ENCODE results near the gene AOC1. TPM values are rescaled to one million over a fixed set of nuclear protein-coding genes. Genes with fewer than 3 reads are reported as not detected.
"Not testable (repeated sequence)": the region's sequence is repeated elsewhere in the genome, so short reads cannot be mapped to it uniquely, and the experiment has no call there.

AOC1 gene, protein sequence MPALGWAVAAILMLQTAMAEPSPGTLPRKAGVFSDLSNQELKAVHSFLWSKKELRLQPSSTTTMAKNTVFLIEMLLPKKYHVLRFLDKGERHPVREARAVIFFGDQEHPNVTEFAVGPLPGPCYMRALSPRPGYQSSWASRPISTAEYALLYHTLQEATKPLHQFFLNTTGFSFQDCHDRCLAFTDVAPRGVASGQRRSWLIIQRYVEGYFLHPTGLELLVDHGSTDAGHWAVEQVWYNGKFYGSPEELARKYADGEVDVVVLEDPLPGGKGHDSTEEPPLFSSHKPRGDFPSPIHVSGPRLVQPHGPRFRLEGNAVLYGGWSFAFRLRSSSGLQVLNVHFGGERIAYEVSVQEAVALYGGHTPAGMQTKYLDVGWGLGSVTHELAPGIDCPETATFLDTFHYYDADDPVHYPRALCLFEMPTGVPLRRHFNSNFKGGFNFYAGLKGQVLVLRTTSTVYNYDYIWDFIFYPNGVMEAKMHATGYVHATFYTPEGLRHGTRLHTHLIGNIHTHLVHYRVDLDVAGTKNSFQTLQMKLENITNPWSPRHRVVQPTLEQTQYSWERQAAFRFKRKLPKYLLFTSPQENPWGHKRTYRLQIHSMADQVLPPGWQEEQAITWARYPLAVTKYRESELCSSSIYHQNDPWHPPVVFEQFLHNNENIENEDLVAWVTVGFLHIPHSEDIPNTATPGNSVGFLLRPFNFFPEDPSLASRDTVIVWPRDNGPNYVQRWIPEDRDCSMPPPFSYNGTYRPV
- not detected for polyA plus RNA-seq (2013, experiment 1 of 2; ENCODE audit: insufficient read length)
- not detected for polyA plus RNA-seq (2013, experiment 2 of 2; ENCODE audit: insufficient read length)

DNA sequence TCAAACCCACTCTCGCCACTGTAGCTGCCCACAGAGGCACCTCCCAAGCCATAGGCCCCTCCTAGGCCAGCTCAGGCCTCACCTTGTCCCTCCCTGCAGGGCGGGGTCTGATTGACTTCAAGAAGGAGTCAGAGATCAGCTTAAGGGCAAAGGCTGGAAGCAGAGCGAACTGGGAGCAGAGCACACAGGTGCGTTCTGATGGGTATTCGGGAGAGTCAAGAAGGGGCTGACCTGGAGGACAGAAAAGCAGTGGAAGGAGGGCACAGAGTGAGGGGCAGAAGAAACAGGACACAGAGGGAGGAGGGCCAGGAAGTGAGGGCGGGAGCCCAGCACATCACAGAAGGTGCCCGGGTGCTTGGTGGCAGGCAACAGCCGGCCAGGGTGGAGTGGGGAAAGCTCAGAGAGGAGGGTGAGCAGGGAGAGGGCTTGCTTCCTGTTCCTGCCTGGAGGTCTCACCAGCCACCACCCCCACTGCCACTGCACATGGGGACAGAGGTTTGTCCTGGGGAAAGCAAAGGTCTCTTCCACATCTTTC is at the start of gene AOC1:
Gene AOC1, plus strand, starts transcription at position 147 of the 535 bp plus-strand sequence. CDS start 3,954 bp downstream, outside the sequence.
- no peak for DNase-seq

DNA sequence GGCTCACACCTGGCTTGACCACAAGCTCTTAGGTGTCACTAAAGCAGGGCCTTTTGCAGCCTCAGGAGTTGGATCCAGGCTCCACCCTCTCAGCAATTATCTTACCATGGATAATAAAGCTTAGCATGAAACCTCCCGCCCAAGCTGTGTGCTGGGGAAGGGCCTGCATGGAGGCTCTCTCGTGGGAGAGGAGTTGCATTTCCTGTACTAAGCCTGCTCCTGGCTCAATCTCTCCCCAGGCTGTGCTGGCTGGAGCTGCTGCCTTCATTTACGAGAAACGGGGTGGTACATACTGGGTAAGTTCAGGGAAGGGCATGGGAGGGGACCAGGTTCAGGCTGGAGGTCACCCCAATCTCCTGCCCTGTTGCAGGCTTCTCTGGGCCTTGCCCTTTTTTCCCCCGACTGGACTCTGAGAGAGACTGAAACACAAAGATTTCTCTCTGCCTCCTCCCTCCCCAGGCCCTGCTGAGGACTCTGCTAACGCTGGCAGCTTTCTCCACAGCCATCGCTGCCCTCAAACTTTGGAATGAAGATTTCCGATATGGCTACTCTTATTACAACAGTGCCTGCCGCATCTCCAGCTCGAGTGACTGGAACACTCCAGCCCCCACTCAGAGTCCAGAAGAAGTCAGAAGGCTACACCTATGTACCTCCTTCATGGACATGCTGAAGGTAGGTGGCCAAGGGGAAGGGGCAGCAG is 49.0 kb upstream of the AOC1 start:
- DNase-seq = no peak

GRCh38 chr7:150804802-150805201 is 47.5 kb upstream of the AOC1 start:
- DNase-seq = no peak

- no peak for DNase-seq
Measured at GRCh38 chr7:150805864-150806263, 46.5 kb upstream of the AOC1 start.

DNA sequence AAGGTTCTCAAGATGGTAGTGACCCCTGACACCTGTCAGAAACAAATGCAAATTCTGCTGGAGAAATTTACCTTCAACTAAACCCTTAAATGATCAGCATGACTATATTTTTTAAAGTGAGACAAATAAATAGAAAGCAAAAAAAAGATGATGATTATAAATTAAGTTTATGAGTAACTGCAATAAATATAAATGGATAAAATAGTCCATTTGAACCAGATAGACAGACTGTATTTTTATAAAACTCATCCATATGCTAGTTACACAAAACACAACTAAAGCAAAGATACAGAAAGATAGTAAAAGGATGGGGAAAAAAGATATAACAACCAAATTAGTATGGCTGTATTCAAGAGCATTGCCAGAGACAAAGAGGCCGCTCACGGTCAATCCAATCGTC is 45.9 kb upstream of the AOC1 start:
- DNase-seq = no peak

GRCh38 chr7:150806863-150807262 is 45.5 kb upstream of the AOC1 start:
- DNase-seq = no peak

DNA sequence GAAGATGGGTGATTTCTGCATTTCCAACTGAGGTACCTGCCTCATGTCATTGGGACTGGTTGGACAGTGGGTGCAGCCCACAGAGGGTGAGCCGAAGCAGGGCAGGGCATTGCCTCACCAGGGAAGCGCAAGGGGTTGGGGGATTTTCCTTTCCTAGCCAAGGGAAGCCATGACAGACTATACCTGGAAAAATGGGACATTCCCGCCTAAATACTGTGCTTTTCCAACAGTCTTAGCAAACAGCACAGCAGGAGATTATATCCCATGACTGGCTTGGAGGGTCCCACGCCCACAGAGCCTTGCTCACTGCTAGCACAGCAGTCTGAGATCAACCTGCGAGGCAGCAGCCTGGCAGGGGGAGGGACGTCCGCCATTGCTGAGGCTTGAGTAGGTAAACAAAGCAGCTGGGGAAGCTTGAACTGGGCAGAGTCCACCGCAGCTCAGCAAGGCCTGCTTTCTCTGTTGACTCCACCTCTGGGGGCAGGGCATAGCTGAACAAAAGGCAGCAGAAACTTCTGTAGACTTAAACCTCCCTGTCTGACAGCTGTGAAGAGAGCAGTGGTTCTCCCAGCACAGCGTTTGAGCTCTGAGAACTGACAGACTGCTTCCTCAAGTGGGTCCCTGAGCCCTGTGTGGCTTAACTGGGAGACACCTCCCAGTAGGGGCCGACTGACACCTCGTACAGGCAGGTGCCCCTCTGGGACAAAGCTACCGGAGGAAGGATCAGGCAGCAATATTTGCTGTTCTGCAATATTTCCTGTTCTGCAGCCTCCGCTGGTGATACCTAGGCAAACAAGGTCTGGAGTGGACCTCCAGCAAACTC is 44.5 kb upstream of the AOC1 start:
- DNase-seq = not testable (repeated sequence)

DNA sequence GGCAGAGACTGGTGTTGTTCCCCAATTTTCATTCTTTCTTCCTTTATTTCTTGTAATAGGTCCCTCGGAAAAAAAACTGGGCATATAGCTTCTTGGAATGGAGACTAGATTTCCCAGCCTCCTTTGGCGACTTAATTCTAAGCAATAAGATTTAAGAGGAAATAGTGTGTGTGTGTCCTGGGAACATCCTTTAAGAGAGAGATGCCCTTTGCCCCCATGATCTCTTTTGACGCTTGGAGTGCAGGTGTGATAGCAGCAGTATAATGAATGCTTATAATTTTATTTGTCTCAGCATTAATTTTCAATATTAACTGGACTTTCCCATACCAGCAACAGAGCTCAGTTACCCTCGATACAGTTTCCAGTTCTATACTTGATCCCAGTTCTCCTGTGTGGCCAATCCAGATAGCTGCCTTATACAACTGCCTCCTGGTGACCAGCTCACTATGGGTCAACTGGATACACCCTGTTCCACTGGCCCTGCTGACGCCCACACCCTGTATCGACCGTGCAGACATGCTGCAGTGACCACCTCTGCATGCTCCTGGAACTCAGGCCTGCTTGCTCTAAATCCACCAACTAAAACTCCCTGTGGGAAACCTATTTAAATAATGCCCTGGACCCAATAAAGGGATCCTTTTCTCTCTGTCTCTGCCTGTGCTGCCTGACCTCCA is 37.9 kb upstream of the AOC1 start:
- no peak for DNase-seq

DNA sequence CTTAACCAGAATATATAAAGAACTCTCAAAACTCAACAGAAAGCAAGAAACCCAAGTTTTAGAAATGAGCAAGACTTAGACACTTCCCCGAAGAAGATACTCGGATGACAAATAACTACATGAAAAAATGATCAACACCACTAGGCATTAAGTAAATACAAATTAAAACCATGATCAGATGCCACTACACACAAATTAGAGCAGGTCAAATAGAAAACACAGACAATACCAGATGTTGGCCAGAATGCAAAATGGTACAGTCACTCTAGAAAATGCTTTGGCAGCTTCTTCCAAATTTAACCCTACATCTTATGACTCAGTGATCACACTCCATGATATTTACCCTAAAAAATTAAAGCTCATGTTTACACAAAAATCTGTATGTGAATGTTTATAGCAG is 33.3 kb upstream of the AOC1 start:
- DNase-seq = no peak

- DNase-seq = no peak
Measured at GRCh38 chr7:150820148-150820547, 32.2 kb upstream of the AOC1 start.

DNA sequence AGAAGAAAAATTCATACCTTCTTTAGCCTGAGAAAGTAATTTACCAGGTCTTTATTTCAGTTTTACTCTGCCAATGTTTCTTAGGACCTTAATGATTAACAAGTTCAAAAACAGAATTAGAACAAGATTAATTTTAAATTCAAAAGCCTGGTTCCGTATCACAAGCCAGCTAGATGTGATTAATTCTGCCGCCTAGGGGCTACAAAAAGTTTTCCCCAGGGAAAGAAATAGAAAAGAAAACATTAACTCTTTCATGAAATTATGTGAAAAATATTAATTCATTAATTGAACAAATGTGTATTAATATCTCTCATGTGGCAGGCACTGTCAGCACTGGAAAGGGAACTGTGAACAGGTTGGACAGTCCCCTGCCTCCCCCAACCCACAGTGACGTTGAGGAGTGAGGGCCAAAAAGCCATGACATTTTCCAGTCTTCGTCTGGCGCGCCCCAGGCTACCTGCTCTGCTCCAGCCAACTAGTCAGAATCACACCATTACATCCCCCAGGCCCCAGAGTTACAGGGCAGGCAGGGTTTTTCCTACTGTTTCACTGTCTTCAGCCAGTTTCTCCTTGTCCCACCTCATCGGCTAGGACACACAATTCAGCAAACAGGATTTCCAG is 31.6 kb upstream of the AOC1 start:
- DNase-seq = no peak

DNA sequence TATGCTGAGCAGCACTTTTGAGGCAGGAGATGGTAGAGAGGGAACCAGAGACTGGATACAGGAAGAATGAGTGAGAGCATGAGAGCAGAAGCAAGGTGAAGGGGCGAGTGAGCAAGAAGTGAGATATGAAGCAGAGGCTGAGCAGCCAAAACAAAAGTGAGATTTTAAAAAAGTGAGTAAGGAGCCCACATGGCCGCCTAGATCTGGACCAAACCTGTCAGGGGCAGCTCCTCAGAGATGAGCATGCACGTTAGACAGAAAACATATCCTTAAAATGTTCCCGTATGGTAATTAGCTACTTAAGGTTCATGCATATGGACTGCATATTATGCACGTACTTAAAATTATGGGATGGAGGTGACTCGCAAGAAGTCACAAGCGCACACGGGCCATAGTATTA is 29.3 kb upstream of the AOC1 start:
- DNase-seq = no peak

GRCh38 chr7:150823484-150824126 is 28.7 kb upstream of the AOC1 start:
- DNase-seq = no peak

DNA sequence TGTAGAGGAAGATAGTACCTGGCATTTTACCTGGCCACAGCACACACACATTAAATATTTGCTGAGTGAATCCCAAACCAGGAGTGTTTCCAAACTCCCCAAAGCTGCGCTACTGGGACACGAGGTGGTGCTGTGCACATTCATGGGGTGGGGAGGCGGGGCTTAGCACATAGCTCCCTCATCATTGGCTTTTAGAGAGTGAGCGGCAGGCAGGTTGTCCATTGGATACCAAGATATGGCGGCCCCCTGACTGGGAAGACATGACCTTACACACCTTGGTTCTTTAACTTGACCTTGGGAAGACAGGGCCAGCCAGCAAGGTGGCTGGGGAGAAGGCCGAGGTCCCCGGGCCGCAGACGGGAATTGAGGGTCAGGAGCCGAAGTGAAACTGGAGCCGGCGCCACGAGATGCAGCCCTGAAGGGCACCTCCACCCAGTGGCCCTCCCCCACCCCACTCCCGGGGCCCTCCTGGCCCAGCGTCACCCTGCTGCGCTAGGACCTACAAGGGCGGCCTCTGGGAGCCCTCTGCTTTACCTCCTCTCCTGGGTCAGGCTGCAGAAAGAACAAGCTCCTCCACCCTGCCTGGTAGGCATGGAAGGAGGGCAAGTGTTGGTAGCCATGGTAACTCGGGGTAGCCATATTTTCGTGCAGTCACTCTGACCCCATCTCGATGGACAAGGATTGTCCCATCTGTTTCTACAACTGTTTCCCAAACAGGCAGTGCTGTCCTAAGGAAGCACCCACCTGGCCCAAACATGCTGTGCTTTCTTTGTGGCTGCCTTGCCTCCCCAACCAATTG is 27.7 kb upstream of the AOC1 start:
- no peak for DNase-seq

GRCh38 chr7:150826061-150826849 is 26.1 kb upstream of the AOC1 start:
- DNase-seq = no peak

DNA sequence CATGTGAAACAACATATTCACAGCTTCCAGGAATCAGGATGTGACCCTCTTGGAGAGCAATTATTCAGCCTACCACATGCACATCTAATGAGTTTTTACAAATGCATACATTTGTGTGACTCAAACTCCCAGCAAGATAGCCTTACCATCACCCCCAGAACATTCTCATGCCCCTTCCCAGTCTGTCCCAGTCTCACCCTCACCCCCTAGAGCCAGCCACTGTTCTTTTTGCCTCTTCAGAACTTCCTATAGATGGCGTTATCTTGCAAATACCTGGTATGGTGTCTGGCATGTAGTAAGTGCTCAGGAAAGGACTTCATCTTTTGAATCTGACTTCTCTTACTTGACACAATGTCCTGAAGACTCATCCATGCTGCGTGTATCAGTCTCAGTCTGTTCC is 23.9 kb upstream of the AOC1 start:
- DNase-seq = no peak

- no peak for DNase-seq
Measured at GRCh38 chr7:150829426-150829825, 22.9 kb upstream of the AOC1 start.

DNA sequence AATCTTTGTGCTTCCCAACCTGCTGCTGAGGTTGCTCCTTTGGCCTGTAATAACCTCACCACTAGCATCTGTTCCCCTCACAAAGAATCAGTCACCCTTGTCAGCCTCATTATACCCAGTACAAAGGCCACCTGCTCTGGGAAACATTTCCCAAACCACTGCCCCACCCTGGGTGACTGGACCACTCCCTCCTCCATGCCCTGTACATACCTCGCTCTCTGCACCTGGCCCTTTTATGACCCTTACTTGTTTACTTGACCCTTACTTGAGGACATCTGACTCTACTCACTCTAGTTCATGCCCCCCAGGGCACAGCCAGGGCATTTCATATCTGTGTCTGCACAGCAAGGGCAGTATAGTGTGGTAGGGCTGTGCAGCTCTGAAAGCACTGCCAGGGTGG is 21.4 kb upstream of the AOC1 start:
- DNase-seq = no peak

DNA sequence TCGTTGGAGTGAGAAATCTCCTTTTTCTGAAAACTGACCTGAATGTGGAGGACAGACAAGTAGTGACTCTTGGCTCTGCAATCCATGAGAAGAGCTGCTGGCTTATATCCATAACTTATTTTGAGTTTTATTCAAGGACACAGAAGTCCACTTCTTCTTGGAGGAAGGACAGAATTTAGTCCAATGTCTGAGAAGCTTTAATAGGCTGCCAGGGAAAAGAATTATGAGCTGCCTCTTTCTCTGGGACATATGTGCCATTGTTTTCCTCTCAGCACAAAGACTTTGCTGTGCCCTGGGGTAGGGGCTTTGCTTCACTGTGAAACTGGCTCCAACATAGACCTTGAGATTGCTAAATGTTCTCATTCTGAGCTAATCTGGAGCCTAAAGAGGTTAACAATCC is 20.5 kb upstream of the AOC1 start:
- DNase-seq = no peak
